OCI-M2 (cell line): ENCODE measurements around the gene CUBN.
"Not testable (repeated sequence)": the region's sequence is repeated elsewhere in the genome, so short reads cannot be mapped to it uniquely, and the experiment has no call there.

Experiments
- DNase-seq: peaks from one replicate; lab custom pipeline; 2025; ENCODE audit not compliant: unreplicated experiment; lab: John Stamatoyannopoulos, UW

CUBN gene

DNA sequence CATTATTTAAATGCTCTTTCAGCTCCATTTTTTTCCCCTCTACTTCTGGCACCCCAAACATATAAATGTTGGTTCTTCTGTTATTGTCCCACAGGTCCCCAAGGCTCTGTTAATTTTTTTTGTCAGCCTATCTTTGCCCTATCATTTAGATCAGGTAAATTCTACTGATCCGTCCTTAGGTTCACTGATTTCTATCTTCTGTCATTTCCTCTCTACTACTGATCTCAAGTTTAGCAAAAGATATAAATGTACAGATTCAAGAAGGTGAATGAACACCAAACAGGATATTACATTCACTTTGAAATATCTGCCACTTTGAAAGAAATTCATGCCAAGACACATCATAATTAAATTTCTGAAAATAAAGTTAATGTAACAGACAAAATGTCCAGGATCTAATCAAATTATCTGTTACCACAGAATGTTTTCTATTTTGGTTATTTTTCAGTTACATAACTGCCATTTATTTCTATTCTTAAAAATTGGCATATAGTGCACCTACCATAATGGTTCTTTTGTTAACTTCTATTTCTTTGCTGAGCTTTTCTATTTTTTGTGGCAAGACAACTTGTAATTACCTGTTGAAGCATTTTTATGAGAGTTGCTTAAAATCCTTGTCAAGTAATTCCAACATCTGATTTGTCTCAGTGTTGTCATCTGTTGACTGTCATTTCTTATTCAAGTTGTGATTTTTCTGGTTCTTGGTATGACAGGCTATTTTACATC is 12.1 kb upstream of the CUBN start:
- no peak for DNase-seq

DNA sequence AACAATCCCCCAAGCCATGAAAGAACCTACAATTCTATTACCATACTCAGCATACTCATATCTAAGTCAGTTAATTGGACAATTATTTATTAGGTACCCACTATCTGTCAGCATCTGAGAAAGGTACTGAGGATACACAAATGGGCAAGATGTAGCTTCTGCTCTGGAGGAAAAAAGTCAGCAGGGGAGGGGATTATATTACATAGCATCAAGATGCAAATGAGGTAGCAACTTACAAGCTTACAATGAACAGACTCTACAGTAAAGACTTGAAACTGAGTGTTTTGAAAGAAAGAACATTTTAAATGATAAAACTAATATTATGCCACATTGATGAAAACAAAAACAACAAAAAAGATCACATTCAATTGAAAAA is 10.8 kb upstream of the CUBN start:
- no peak for DNase-seq

DNA sequence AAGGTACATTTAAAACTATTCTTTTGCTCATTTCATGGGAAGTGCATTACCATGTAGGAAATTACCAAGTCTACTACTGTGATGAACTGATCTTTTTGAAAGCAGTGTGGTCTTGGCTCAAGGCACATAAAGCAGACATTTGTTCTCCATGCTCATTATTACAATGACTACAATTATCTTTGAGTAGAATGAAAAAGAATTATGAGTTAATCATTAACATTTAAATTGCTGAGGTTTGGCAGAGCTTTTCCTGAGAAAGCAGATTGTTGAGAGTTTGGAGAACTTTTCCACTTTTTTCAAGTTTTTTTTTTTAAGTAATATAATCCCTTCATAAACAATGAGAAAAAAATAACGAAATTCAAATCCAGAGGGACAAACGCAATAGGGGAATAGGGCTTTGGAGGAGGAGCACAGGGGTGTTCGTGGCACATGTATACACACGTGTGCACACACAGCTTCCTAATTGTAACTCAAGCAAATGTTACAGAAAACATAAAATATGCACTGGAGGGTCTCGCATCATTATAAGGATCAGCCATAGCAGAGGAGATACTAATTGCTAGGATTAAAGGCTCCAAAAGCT is 8.9 kb upstream of the CUBN start:
- DNase-seq = no peak

DNA sequence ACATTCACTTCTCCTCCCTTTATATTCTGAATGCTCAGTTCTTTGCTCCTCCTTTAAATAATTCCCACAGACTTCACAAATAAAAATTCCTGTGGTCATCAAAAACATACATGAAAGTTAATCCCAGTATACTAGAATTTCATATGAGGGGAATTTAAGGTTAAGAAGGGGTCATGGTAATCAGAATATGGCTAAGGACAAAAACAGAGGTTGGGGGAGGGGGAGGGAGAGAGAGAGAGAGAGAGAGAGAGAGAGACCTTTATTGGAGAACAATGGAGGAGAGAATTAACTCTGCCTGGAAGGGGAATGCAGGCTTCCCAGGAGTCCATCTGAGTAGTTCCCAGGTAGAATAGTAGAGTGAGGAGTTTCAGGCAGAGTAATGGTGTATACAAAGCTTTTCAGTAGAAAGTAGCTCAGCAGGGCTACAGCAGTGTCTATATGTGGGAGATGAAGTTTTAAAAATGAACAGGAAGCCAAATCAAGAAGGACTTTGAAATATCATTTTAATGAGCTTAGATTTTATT is 5.2 kb upstream of the CUBN start:
- no peak for DNase-seq

DNA sequence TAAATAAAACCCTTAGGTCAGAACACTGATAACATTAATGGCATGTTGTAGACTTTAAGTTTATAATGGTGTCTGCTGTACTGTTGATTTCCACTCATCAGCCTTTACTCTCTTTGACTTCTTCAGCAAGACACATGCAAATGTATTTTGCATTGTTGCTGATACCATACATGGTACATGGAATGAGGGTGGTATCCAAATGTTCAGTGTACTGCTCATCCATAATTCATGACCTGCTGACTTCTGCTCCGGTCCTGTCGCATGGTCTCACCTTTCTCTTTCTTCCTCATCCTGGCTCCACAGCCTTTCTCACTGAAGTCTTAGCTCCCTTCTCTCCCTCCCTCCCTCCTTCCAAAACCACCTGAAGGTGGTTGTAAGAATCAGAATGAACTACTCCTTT is 4.7 kb upstream of the CUBN start:
- no peak for DNase-seq

DNA sequence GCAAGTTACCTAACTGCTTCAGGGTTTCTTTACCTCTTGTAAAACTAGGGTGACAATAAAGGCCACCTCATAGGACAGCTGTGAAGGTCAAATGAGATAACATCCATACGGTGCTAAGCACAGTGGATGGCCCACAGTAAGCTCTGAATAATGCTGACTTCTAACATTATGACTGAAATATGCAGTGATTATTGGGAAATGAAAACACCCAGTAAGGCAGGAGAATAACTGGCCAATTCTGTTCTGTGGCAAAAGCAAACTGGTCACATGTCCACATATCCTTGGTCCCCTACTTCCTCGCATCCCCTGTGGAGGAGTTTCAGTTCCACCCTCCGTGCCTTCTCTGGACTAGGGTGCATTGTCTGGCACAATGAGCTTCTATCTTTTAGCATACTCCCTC is 1.4 kb downstream of the CUBN start:
- no peak for DNase-seq

DNA sequence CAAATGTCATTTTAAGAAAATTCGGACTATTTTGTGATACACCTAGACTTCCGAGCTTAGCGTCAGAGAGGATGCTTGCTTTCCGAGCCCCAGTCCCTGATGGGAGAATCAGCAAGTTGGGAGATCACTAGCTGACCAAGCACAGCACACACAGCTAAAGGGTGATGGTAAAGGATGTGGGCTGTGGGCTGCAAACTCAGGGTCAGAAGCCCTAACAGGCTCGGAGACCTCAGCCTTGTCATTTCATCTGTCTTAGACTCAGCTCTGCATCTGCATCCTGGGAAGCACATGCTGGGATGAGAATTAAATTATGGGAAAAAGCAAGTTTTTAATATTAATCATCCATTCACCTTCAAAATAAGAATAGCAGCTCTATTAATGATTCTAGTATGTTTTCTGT is 3.3 kb downstream of the CUBN start:
- no peak for DNase-seq

DNA sequence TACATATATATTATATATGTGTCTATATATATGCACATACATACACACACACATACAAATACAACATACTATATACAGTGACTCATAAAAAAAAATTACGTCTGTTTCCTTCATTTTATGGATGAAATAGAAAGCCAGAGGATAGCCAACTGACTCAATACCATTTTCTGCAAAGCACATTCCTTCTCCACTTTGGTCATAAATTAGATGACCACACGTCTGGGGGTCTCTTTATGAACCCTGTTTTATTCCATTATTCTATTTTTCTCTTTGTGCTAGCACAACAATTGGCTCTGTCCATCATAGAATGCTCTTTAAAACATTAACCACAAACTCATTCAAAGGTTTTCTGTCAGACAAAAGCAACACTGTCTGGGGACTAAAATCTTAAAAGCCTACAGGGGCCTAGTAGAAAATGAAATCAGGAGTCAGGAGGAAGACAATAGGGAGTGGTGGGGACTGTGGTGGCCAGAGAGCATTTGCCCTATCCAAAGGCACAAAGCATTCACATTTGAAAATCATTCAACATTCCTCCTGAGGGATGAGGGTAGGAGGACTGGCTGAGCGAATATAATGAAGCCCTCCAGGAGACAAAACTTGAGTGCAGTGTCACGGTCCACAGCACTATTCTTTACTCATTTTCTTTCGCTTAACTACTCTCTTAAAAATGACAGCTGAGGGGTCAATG is 4.3 kb downstream of the CUBN start:
- no peak for DNase-seq

DNA sequence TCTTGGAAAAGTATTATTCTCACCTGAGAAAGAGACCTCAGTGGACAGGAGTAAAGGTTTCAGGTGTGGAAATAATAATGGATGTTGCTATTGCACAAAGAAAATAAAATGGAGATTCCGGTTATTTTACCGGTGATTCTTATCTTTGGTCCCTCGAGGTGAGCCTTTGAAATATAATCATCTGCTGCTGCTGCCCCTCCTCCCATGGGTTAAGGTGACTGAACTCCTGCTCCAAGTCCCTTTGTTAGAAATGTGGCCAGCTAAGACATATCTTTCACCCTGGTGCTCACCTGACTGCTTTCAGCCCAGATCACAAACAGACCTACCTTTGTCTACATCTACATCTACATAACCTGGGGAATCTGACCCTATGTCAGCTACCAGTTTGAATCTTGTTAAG is 5.7 kb downstream of the CUBN start:
- DNase-seq = no peak

DNA sequence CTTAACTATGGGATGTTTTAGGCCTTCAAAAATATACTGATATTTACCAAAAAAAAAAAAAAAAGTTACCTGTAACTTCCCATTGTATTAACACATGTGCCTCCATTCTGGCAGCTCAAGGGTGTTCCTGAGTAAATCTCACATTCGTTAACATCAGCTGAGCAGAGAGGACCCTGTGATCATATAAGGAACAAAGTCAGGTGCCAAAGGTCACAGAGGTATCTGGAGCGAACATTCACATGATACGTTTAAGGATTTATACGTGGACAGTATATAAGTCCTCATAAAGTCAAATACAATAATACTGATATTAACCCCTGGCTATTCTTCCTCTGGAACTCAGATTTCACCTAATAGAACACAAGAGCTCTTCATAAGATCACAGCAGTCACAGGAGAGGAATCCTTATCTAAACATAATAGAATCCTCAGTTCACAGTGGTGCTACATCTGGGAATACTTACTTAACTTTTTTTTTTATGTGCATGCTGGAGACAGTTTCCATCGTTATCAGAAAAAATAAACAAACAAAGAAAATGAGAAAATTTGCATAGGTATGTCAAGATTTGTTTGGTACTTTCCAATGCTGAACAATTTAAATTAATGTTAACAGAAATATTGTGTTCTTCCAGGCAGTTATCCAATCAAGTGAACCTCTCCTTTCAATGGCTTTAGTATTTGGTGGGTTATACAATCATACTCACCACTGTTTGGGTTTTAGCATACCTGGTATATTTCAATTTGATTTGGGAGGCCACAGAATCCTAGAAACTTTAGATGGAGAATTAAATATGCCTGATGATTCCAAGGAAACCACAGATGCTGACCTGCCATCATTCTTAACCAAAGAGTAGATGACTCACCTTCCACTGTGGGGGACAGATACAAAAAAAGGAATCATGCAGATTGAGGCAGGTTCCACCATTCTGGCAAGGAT is 6.6 kb downstream of the CUBN start:
- DNase-seq = no peak

DNA sequence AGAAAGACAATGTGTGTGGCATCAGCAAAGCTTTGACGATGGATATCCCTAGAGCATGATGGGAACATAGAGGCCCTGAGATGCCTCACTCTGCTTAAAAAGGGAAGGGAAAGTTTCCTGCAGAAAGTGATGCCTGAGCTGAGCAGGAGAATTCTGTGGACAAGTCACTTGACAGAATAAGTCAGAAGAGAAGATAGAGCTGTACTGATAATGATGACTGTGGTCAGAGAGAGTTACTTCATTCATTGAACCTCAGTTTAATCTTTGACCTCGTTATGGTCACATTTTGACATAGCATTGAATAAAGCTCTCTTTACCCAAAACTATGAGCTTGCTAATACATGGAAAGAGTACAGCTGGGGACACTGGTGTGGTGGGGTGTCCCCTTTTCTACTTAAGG is 7.6 kb downstream of the CUBN start:
- DNase-seq = no peak

DNA sequence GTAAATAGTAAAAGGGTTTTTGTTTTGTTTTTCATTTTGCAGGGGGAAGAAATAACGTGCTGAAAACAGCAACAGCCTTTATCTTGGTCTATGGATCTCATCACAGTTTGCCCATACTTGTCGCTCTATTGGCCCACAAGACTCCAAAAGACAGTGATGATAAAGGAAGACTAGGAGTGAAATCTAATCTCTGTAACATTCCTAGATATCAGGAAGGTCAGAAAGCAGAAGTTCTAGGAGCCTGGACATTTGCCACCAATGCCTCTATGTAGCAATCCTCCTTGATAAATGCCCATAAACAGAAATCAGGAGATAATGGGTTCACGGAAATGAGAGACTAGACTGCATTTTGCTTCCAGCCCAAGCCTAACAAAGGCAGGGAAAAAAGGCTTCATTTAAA is 8.9 kb downstream of the CUBN start:
- DNase-seq = no peak

DNA sequence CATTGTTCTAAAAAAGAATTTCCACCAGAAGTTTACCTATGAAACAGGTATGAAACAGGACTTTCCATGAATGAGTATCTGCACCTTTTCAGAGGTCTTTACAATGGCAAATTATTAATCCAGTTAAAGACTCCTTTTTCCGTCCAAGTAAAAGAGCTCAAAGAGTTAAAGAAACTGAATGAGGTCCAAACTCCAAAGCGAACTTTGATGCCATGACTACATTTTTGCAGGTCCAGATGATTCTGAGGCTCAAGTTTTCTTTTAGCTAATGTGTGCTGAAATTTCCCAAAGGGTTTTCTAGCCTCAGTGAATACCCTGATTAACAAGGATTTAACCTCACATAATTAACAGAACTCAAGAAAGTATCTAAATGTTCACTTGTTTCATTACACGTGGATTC is 9.8 kb downstream of the CUBN start:
- no peak for DNase-seq

DNA sequence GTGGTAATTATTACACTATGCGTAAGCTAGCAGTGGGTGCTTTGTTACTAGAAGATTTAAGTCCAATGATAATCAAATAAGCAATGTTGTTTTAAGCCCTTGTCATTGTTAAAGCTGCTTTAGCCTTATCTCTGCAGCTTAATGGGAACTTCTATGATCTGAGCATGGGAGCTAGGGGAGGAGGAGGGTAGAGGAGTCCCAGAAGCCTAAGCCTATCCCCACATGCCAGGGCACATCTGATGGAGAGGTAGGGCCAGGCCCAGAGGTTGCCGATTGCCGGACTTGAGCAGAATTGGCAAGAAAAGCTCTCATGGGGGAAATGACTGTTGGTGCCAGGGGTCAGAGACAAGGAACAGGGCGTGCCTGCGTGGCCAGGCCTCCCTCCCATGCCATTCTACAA is 13.4 kb downstream of the CUBN start:
- no peak for DNase-seq

DNA sequence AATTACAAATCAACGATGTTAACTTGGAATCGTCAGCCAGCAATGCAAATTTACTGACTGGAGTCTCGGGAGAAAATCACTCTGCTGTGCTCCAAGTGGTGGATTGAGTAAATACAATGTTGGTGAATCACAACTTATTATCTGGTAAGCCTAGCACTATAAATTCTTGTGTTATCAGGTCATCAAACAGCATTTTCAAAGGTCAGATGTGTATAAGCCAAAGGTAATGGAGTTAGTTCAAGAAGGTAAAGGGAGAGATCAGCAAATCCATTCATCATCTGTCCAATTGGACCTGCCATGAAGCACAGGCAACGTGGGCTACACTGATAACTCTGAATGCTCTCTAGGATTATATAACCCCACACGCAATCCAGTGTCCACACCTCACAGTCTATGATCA is 13.9 kb downstream of the CUBN start:
- DNase-seq = no peak

DNA sequence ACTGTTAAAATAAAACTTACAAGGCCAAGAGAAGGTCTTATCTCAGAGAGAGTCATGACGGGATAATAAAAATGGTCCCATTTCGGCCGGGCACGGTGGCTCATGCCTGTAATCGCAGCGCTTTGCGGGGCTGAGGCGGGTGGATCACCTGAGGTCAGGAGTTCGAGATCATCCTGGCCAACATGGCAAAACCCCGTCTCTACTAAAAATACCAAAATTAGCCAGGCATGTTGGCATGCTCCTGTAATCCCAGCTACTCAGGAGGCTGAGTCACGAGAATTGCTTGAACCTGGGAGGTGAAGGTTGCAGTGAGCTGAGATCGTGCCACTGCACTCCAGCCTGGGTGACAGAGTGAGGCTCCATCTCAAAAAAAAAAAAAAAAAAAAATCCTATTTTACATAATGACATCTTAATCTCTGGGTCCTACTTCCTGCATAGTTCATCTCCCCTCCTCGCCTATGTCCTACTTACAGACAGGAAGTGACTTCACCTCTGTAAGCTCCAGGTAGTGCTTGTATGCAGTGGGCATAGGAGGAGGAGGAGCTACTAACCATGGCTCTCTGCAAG is 14.7 kb downstream of the CUBN start:
- DNase-seq = not testable (repeated sequence)

DNA sequence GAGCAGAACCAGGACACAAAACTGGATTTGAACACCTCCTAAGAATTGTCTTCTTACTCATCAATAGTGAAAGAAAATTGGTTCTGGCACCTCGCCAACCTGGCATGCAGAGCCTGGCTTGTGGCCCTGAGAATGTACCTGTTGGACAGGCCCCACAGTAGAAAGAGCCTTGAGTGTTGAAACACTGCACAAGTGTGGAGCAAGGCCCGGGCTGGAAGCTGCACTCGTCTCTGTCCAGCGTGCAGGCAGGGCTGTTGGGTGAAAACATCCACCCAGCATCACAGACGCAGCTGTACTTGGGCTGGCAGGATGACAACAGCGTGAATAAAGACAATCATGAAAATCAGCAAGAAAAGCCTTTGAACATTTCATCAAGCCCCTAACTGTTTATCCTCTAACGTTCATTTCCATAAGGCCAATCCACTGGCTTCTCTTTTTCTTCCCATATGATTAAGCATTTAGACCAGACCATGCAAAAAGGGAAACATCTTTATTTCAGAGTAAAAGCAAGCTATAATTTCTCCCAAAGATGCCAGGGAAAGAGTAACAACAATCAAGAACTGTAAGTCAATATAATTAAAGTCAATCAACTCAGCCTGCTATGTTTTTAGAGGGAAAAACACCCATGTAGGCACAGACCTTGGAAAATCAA is 15.6 kb downstream of the CUBN start:
- no peak for DNase-seq

DNA sequence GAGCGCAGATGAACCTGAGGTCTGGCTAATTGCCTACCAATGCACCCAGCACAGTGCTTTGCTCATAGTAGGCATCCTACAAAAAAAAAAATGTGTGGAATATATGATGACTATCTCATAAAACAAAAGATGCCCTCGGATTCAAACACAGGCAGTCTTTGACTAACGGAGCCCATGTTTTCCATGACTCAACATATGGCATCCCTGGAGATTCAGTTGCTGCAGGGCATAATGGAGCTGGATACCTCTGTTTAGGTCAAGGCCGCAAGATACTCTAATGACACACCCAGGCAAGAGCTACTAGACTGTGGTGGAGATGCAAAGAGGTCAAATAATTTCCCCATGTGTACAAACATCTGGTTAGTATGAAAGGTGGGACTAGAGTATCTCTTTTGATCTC is 16.3 kb downstream of the CUBN start:
- no peak for DNase-seq

DNA sequence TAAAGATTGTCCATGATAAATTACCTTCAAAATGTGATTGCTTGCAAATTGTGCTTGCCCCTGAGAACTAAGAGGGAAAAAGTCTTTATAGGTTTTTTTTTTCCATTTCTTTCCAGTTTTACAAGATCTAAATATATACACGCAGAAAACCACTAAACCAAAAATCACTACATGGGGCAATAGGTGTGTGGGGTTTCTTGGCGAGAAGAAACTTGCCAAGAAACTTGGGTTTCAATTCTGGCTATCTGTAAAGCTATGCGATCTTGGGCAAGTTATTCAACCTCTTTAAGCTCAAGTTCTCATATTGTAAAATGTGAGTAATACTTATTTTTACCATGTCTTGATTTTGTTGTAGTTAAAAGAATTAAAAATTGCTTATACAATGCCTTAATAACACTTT is 17.0 kb downstream of the CUBN start:
- DNase-seq = no peak

DNA sequence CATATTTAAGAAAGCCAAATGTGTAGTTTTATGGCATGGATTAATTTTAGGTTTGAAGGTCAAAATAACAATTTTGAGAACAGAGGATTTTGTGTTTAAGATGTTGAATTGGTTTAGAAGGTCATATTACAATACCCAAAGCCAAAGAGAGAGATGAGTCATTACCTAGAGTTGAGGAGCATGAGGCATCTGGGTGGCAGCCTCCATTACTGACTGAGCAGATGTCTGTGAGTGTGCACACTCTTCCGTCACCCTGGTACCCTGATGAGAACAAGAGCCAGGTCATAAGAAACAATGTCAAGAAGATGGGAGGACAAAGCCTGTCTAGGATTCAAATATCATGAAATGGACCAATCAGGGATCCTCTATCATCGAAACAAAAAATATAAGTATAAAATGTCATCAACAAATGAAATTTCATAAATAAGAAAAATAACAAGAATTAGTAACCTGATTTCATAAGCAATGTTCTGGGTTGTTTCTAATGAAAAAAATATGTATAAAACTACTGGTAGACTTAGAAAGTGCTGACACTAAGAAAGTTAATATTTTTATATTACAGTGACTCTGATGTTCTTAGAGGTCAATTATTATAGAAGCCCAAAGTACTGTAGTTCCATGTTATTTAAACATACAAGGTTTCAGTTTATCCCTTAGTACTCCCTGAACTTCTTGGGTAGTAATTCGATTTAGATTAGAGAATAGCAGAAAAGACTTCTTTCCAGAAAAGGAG is 20.0 kb downstream of the CUBN start:
- DNase-seq = no peak
